Measurements from ENCODE around the gene SLC12A7. TPM values are rescaled to one million over a fixed set of nuclear protein-coding genes. Genes with fewer than 3 reads are reported as not detected.
A peak's percentile ranks its signal among the peaks of the same experiment; 100 is the strongest.

Gene SLC12A7
- total and polyA plus RNA-seq, 2 of the 13 experiments (the other 11 are each of a cell fraction or from before 2014, with no cell fraction given), result 14.0 to 18.5 TPM

GRCh38 chr5:1011226-1011631 is 100.6 kb downstream of the SLC12A7 start (continued):
- TF ChIP-seq, protein P1, sequence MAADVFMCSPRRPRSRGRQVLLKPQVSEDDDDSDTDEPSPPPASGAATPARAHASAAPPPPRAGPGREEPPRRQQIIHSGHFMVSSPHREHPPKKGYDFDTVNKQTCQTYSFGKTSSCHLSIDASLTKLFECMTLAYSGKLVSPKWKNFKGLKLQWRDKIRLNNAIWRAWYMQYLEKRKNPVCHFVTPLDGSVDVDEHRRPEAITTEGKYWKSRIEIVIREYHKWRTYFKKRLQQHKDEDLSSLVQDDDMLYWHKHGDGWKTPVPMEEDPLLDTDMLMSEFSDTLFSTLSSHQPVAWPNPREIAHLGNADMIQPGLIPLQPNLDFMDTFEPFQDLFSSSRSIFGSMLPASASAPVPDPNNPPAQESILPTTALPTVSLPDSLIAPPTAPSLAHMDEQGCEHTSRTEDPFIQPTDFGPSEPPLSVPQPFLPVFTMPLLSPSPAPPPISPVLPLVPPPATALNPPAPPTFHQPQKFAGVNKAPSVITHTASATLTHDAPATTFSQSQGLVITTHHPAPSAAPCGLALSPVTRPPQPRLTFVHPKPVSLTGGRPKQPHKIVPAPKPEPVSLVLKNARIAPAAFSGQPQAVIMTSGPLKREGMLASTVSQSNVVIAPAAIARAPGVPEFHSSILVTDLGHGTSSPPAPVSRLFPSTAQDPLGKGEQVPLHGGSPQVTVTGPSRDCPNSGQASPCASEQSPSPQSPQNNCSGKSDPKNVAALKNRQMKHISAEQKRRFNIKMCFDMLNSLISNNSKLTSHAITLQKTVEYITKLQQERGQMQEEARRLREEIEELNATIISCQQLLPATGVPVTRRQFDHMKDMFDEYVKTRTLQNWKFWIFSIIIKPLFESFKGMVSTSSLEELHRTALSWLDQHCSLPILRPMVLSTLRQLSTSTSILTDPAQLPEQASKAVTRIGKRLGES (CRISPR knock-in tag; IDR thresholded peaks at IDR 0.05; ENCODE audit: borderline replicate concordance), result no peak
- TF ChIP-seq HOXA9 (CRISPR knock-in tag; IDR thresholded peaks at IDR 0.05; ENCODE audit: borderline replicate concordance) (no peak), CREBL2 (CRISPR knock-in tag; IDR thresholded peaks at IDR 0.05; ENCODE audit: borderline replicate concordance) (no peak), PREB (CRISPR knock-in tag; IDR thresholded peaks at IDR 0.05) (no peak), REXO4 (CRISPR knock-in tag; IDR thresholded peaks at IDR 0.05; ENCODE audit: borderline replicate concordance) (no peak), XRCC5 (optimal IDR thresholded peaks at IDR 0.05; ENCODE audit: low read length) (peak; percentile 56), ZFP91 (CRISPR knock-in tag; IDR thresholded peaks at IDR 0.05; ENCODE audit: borderline replicate concordance) (0 out of 2 replicates have a peak, but pooled peaks have one; percentile 20)
